Measurements from ENCODE around the gene RLN3.
"Not testable (repeated sequence)": the region's sequence is repeated elsewhere in the genome, so short reads cannot be mapped to it uniquely, and the experiment has no call there.

RLN3 gene

GRCh38 chr19:14033946-14034345 is 6.0 kb downstream of the RLN3 start:
- Histone ChIP-seq H3K4me1 (ENCODE audit: control insufficient read depth, insufficient read depth, low read depth, low read length) (peaks cover 11% of the 10 kb centered on the region), H3K4me3 (ENCODE audit: insufficient read depth in 1 of 2, low read depth in 1 of 2, low read length in 2 of 2) (no peak overlapping the region), H2BK15ac (ENCODE audit: low read depth, poor library complexity, severe bottlenecking) (no peak overlapping the region), H4K8ac (ENCODE audit: low read length) (no peak overlapping the region), H3K18ac (ENCODE audit: low read depth in 1 of 2, low read length in 2 of 2) (no peak overlapping the region), H3K9me3 (ENCODE audit: control insufficient read depth, low read length) (no peaks in the 10 kb centered on the region), H2BK5ac (ENCODE audit: low read depth, low read length, poor library complexity, severe bottlenecking) (no peak overlapping the region), H3K4me2 (ENCODE audit: low read length, poor library complexity, severe bottlenecking) (no peak overlapping the region), H2AFZ (ENCODE audit: low read depth, low read length) (no peak overlapping the region), H2BK12ac (ENCODE audit: low read length in 2 of 2) (no peak overlapping the region), H2BK120ac (ENCODE audit: low read depth, low read length) (no peak overlapping the region), H3K14ac (ENCODE audit: low read length in 2 of 2) (no peak overlapping the region), H3K27ac (ENCODE audit: low read length, poor library complexity, severe bottlenecking) (no peak overlapping the region), H3K23ac (ENCODE audit: low read length in 2 of 2) (no peak overlapping the region), H3K4ac (ENCODE audit: low read depth in 1 of 2, low read length in 2 of 2) (no peak overlapping the region), H3K79me1 (replicated peaks; ENCODE audit: low read length, poor library complexity, severe bottlenecking) (no peaks in the 10 kb centered on the region), H3K27me3 (ENCODE audit: control insufficient read depth in 1 of 2, insufficient read depth in 1 of 2, low read length in 2 of 2) (peaks cover 0 to 18% of the 10 kb centered on the region in 2 experiments), H3K9ac (ENCODE audit: low read length) (no peak overlapping the region), H2AK5ac (ENCODE audit: low read length, severe bottlenecking) (no peak overlapping the region), H4K91ac (ENCODE audit: low read length) (no peak overlapping the region), H3K36me3 (ENCODE audit: control insufficient read depth in 1 of 2, insufficient read depth in 2 of 2, low read depth in 1 of 2, low read length in 2 of 2) (no peaks in the 10 kb centered on the region)
- DNase-seq: no peak
- 91% methylated on average over 1 of the region's 2 CpGs for WGBS

- H3K36me3 ChIP-seq (ENCODE audit: control insufficient read depth in 1 of 2, insufficient read depth in 2 of 2, low read depth in 1 of 2, low read length in 2 of 2); H4K8ac ChIP-seq (ENCODE audit: low read length); H3K4me2 ChIP-seq (ENCODE audit: low read length, poor library complexity, severe bottlenecking); H3K79me1 ChIP-seq (replicated peaks; ENCODE audit: low read length, poor library complexity, severe bottlenecking); H3K4ac ChIP-seq (ENCODE audit: low read depth in 1 of 2, low read length in 2 of 2); H4K91ac ChIP-seq (ENCODE audit: low read length); H2BK5ac ChIP-seq (ENCODE audit: low read depth, low read length, poor library complexity, severe bottlenecking); H3K14ac ChIP-seq (ENCODE audit: low read length in 2 of 2); H2AK5ac ChIP-seq (ENCODE audit: low read length, severe bottlenecking); H2AFZ ChIP-seq (ENCODE audit: low read depth, low read length); H2BK12ac ChIP-seq (ENCODE audit: low read length in 2 of 2); H3K4me3 ChIP-seq (ENCODE audit: insufficient read depth in 1 of 2, low read depth in 1 of 2, low read length in 2 of 2); H2BK15ac ChIP-seq (ENCODE audit: low read depth, poor library complexity, severe bottlenecking); H3K27ac ChIP-seq (ENCODE audit: low read length, poor library complexity, severe bottlenecking); DNase-seq; H3K9ac ChIP-seq (ENCODE audit: low read length); H3K23ac ChIP-seq (ENCODE audit: low read length in 2 of 2); H2BK120ac ChIP-seq (ENCODE audit: low read depth, low read length); H3K18ac ChIP-seq (ENCODE audit: low read depth in 1 of 2, low read length in 2 of 2); H3K9me3 ChIP-seq (ENCODE audit: control insufficient read depth, low read length): not testable (repeated sequence)
- H3K4me1 ChIP-seq (ENCODE audit: control insufficient read depth, insufficient read depth, low read depth, low read length): peaks cover 11% of the 10 kb centered on the region
- peaks cover 0 to 22% of the 10 kb centered on the region in 2 experiments for H3K27me3 ChIP-seq (ENCODE audit: control insufficient read depth in 1 of 2, insufficient read depth in 1 of 2, low read length in 2 of 2)
- 91% methylated on average over 12 of the region's 12 CpGs for WGBS
Observed at GRCh38 chr19:14035159-14035558, 7.2 kb downstream of the RLN3 start.

DNA sequence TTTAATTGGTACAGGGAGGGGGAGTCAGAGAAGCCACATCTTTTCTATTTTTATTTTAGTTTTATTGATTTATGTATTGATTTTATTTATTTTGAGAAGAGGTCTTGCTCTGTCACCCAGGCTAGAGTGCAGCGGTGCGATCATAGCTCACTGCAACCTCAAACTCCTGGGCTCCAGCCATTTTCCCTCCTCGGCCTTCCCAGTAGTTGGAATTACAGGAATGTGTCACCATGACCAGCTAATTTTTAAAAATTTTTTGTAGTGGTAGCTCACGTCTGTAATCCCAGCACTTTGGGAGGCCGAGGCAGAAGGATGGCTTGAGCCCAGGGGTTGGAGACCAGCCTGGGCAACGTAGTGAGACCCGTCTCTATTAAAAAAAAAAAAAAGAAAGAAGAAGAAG is 7.8 kb downstream of the RLN3 start:
- 79% methylated on average over 6 of the region's 7 CpGs for WGBS
- H3K4me3 ChIP-seq (ENCODE audit: insufficient read depth in 1 of 2, low read depth in 1 of 2, low read length in 2 of 2): no peak overlapping the region
- no peak overlapping the region for H3K14ac ChIP-seq (ENCODE audit: low read length in 2 of 2)
- H3K9me3 ChIP-seq (ENCODE audit: control insufficient read depth, low read length): no peaks in the 10 kb centered on the region
- no peak overlapping the region for H3K4me2 ChIP-seq (ENCODE audit: low read length, poor library complexity, severe bottlenecking)
- no peak overlapping the region for H3K27ac ChIP-seq (ENCODE audit: low read length, poor library complexity, severe bottlenecking)
- H2BK5ac ChIP-seq (ENCODE audit: low read depth, low read length, poor library complexity, severe bottlenecking): no peak overlapping the region
- no peak overlapping the region for H4K91ac ChIP-seq (ENCODE audit: low read length)
- peaks cover 0 to 17% of the 10 kb centered on the region in 2 experiments for H3K27me3 ChIP-seq (ENCODE audit: control insufficient read depth in 1 of 2, insufficient read depth in 1 of 2, low read length in 2 of 2)
- H2AK5ac ChIP-seq (ENCODE audit: low read length, severe bottlenecking): no peak overlapping the region
- H3K4me1 ChIP-seq (ENCODE audit: control insufficient read depth, insufficient read depth, low read depth, low read length): peaks cover 11% of the 10 kb centered on the region
- no peak overlapping the region for H3K9ac ChIP-seq (ENCODE audit: low read length)
- H2BK120ac ChIP-seq (ENCODE audit: low read depth, low read length): no peak overlapping the region
- H3K36me3 ChIP-seq (ENCODE audit: control insufficient read depth in 1 of 2, insufficient read depth in 2 of 2, low read depth in 1 of 2, low read length in 2 of 2): peaks cover 0 to 5% of the 10 kb centered on the region in 2 experiments
- no peak overlapping the region for H3K4ac ChIP-seq (ENCODE audit: low read depth in 1 of 2, low read length in 2 of 2)
- no peak overlapping the region for H2BK15ac ChIP-seq (ENCODE audit: low read depth, poor library complexity, severe bottlenecking)
- H3K79me1 ChIP-seq (replicated peaks; ENCODE audit: low read length, poor library complexity, severe bottlenecking): no peaks in the 10 kb centered on the region
- H3K23ac ChIP-seq (ENCODE audit: low read length in 2 of 2): no peak overlapping the region
- H2AFZ ChIP-seq (ENCODE audit: low read depth, low read length): no peak overlapping the region
- DNase-seq: no peak
- no peak overlapping the region for H2BK12ac ChIP-seq (ENCODE audit: low read length in 2 of 2)
- H4K8ac ChIP-seq (ENCODE audit: low read length): no peak overlapping the region
- H3K18ac ChIP-seq (ENCODE audit: low read depth in 1 of 2, low read length in 2 of 2): no peak overlapping the region

DNA sequence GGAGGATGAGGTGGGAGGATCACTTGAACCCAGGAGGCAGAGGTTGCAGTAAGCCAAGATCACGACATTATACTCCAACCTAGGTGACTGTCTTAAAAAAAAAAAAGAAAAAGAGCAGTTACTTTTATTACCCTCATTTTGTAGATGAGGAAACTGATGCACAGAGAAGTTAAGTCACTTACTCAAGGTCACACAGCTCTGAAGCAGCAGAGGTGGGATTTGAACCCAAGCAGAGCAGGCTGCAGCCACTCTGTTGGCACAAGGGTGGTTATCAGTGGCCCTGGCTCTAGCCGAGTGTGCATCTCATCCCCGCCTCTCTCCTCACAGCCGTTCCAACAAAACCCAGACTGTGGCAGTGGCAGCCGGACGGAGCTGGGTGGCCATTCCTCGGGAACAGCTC is 11.2 kb downstream of the RLN3 start:
- Histone ChIP-seq H3K14ac (ENCODE audit: low read length in 2 of 2) (no peak overlapping the region), H3K9ac (ENCODE audit: low read length) (no peak overlapping the region), H3K79me1 (replicated peaks; ENCODE audit: low read length, poor library complexity, severe bottlenecking) (no peaks in the 10 kb centered on the region), H3K4me3 (ENCODE audit: insufficient read depth in 1 of 2, low read depth in 1 of 2, low read length in 2 of 2) (no peak overlapping the region), H3K9me3 (ENCODE audit: control insufficient read depth, low read length) (no peaks in the 10 kb centered on the region), H2AFZ (ENCODE audit: low read depth, low read length) (no peak overlapping the region), H2BK15ac (ENCODE audit: low read depth, poor library complexity, severe bottlenecking) (no peak overlapping the region), H3K27me3 (ENCODE audit: control insufficient read depth in 1 of 2, insufficient read depth in 1 of 2, low read length in 2 of 2) (peaks cover 0 to 4% of the 10 kb centered on the region in 2 experiments), H3K4ac (ENCODE audit: low read depth in 1 of 2, low read length in 2 of 2) (no peak overlapping the region), H3K18ac (ENCODE audit: low read depth in 1 of 2, low read length in 2 of 2) (no peak overlapping the region), H3K4me2 (ENCODE audit: low read length, poor library complexity, severe bottlenecking) (no peak overlapping the region), H3K27ac (ENCODE audit: low read length, poor library complexity, severe bottlenecking) (no peak overlapping the region), H3K4me1 (ENCODE audit: control insufficient read depth, insufficient read depth, low read depth, low read length) (no peaks in the 10 kb centered on the region), H4K91ac (ENCODE audit: low read length) (no peak overlapping the region), H4K8ac (ENCODE audit: low read length) (no peak overlapping the region), H3K36me3 (ENCODE audit: control insufficient read depth in 1 of 2, insufficient read depth in 2 of 2, low read depth in 1 of 2, low read length in 2 of 2) (peaks cover 0 to 9% of the 10 kb centered on the region in 2 experiments), H2BK120ac (ENCODE audit: low read depth, low read length) (no peak overlapping the region), H3K23ac (ENCODE audit: low read length in 2 of 2) (no peak overlapping the region), H2BK12ac (ENCODE audit: low read length in 2 of 2) (no peak overlapping the region), H2BK5ac (ENCODE audit: low read depth, low read length, poor library complexity, severe bottlenecking) (no peak overlapping the region), H2AK5ac (ENCODE audit: low read length, severe bottlenecking) (no peak overlapping the region)
- DNase-seq: no peak
- WGBS: 94% methylated on average over 6 of the region's 7 CpGs
